Esophagus muscularis mucosa (tissue), 3 donors: ENCODE data around the gene LCTL.
"Not testable (repeated sequence)": the region's sequence is repeated elsewhere in the genome, so short reads cannot be mapped to it uniquely, and the experiment has no call there.

Source experiments
- CTCF ChIP-seq, 3 experiments: fragments of 200-600 bp in 2 of 3; fragments of 450-650 bp in 1 of 3; sonication (generic) in 2 of 3; IDR thresholded peaks; one replicate each; pipeline ENCODE4 v1.5.1; 2017 to 2019; ENCODE audit warnings: antibody characterized with exemption in 3 of 3, mild to moderate bottlenecking in 2 of 3, moderate library complexity in 1 of 3
- POLR2A ChIP-seq: fragments of 450-650 bp; IDR thresholded peaks from one replicate; pipeline ENCODE4 v1.6.1; 2017; ENCODE audit warnings: antibody characterized with exemption, moderate library complexity, mild to moderate bottlenecking, low read depth

GRCh38 chr15:66503041-66503648, 62.7 kb downstream of the LCTL start:
- TF ChIP-seq POLR2A; CTCF (IDR thresholded peaks at IDR 0.05): not testable (repeated sequence)
